MM.1S (cell line): ENCODE measurements around the gene PCDH8.

ENCODE experiments used
- DNase-seq: peaks from one replicate; pipeline ENCODE4 v3.0.0-alpha.2; 2015
- H2AFZ ChIP-seq: fragments of 300-600 bp; sonication (generic); 2 replicates; pipeline ENCODE4 v1.6.0; 2016; ENCODE audit warnings: antibody characterized with exemption, low read length
- H3F3A ChIP-seq: fragments of 300-600 bp; sonication (generic); 2 replicates; pipeline ENCODE4 v1.6.1; 2016; ENCODE audit warnings: mild to moderate bottlenecking, antibody characterized with exemption, low read length, moderate library complexity, mixed read lengths; ENCODE audit not compliant: insufficient read depth
- H3K27ac ChIP-seq: fragments of 300-600 bp; sonication (generic); 2 replicates; pipeline ENCODE4 v1.5.1; 2016; ENCODE audit warnings: mild to moderate bottlenecking, low read length
- H3K27me3 ChIP-seq: fragments of 300-600 bp; sonication (generic); replicated peaks from 2 replicates; pipeline ENCODE4 v1.6.0; 2016; ENCODE audit warnings: low read length; ENCODE audit not compliant: insufficient read depth
- H3K36me3 ChIP-seq: fragments of 300-600 bp; sonication (generic); replicated peaks from 2 replicates; pipeline ENCODE4 v1.6.1; 2016; ENCODE audit warnings: mild to moderate bottlenecking, low read length, mixed read lengths; ENCODE audit not compliant: insufficient read depth
- H3K4me1 ChIP-seq: fragments of 300-600 bp; sonication (generic); 2 replicates; pipeline ENCODE4 v1.6.1; 2016; ENCODE audit warnings: low read length, mixed read lengths
- H3K4me2 ChIP-seq: fragments of 300-600 bp; sonication (generic); 2 replicates; pipeline ENCODE4 v1.6.0; 2016; ENCODE audit warnings: low read depth, low read length
- H3K4me3 ChIP-seq: fragments of 300-600 bp; sonication (generic); 2 replicates; pipeline ENCODE4 v1.5.1; 2016; ENCODE audit warnings: low read length, mixed read lengths
- H3K79me2 ChIP-seq: fragments of 300-600 bp; sonication (generic); 2 replicates; pipeline ENCODE4 v1.6.1; 2016; ENCODE audit warnings: mixed run types, low read length, mixed read lengths
- H3K9ac ChIP-seq: fragments of 300-600 bp; sonication (generic); 2 replicates; pipeline ENCODE4 v1.6.1; 2016; ENCODE audit warnings: low read length, mixed read lengths
- H3K9me2 ChIP-seq: fragments of 300-600 bp; sonication (generic); replicated peaks from 2 replicates; pipeline ENCODE4 v1.6.1; 2016; ENCODE audit warnings: mild to moderate bottlenecking, low read length, mixed read lengths; ENCODE audit not compliant: insufficient read depth
- H3K9me3 ChIP-seq: fragments of 300-600 bp; sonication (generic); replicated peaks from 2 replicates; pipeline ENCODE4 v1.6.1; 2016; ENCODE audit warnings: mild to moderate bottlenecking, low read length, mixed read lengths; ENCODE audit not compliant: insufficient read depth
- H4K20me1 ChIP-seq: fragments of 300-600 bp; sonication (generic); 2 replicates; pipeline ENCODE4 v1.6.1; 2016; ENCODE audit warnings: mild to moderate bottlenecking, low read length, moderate library complexity, mixed read lengths; ENCODE audit not compliant: insufficient read depth
- CTCF ChIP-seq: fragments of 300-600 bp; sonication (generic); IDR thresholded peaks from 2 replicates; pipeline ENCODE4 v1.5.1; 2016; ENCODE audit warnings: antibody characterized with exemption, low read length, mixed read lengths
- EZH2 ChIP-seq: fragments of 300-600 bp; sonication (generic); optimal IDR thresholded peaks from 2 replicates; pipeline ENCODE3; 2017; ENCODE audit warnings: low read depth, mild to moderate bottlenecking, antibody characterized with exemption, low read length, mixed read lengths
- EZH2phosphoT487 ChIP-seq: fragments of 300-600 bp; sonication (generic); IDR thresholded peaks from 2 replicates; pipeline ENCODE4 v1.6.1; 2018; ENCODE audit warnings: antibody characterized with exemption, low read length

The PCDH8 gene

GRCh38 chr13:52810526-52810925 is 37.9 kb downstream of the PCDH8 start:
- H3K4me2 ChIP-seq, result no peak overlapping the region
- H3K79me2 ChIP-seq, result no peaks in the 10 kb centered on the region
- DNase-seq, result no peak
- H3K4me3 ChIP-seq, result no peak overlapping the region
- H3K27me3 ChIP-seq, result no peaks in the 10 kb centered on the region
- H4K20me1 ChIP-seq, result no peaks in the 10 kb centered on the region
- H3K36me3 ChIP-seq, result no peaks in the 10 kb centered on the region
- H3K9me2 ChIP-seq, result no peaks in the 10 kb centered on the region
- no peaks in the 10 kb centered on the region for H3F3A ChIP-seq
- no peak overlapping the region for H3K27ac ChIP-seq
- no peaks in the 10 kb centered on the region for H3K4me1 ChIP-seq
- H3K9ac ChIP-seq, result no peak overlapping the region
- no peak overlapping the region for H2AFZ ChIP-seq
- no peaks in the 10 kb centered on the region for H3K9me3 ChIP-seq
- TF ChIP-seq EZH2, result no peak
- TF ChIP-seq CTCF, result no peak
- no peak for TF ChIP-seq EZH2phosphoT487

- no peak overlapping the region for H2AFZ ChIP-seq
- no peak overlapping the region for H3K27ac ChIP-seq
Observed at GRCh38 chr13:52810011-52810410, 38.4 kb downstream of the PCDH8 start.

GRCh38 chr13:52809310-52809769 is 39.1 kb downstream of the PCDH8 start:
- Histone ChIP-seq H3K36me3 (no peaks in the 10 kb centered on the region), H4K20me1 (no peaks in the 10 kb centered on the region), H3K9me3 (no peaks in the 10 kb centered on the region), H3K4me3 (no peak overlapping the region), H3K9ac (no peak overlapping the region), H3K4me1 (no peaks in the 10 kb centered on the region), H2AFZ (no peak overlapping the region), H3K4me2 (no peak overlapping the region), H3K79me2 (no peaks in the 10 kb centered on the region), H3K27me3 (no peaks in the 10 kb centered on the region), H3K27ac (no peak overlapping the region), H3F3A (no peaks in the 10 kb centered on the region), H3K9me2 (no peaks in the 10 kb centered on the region)
- no peak for TF ChIP-seq EZH2
- no peak for TF ChIP-seq EZH2phosphoT487
- peak; percentile 60 for TF ChIP-seq CTCF
- peak; percentile 36 for DNase-seq

More at GRCh38 chr13:52810011-52810410, 38.4 kb downstream of the PCDH8 start:
- H3K9me3 ChIP-seq, result no peaks in the 10 kb centered on the region
- no peak overlapping the region for H3K4me3 ChIP-seq
- TF ChIP-seq EZH2phosphoT487, result no peak
- TF ChIP-seq CTCF, result no peak
- TF ChIP-seq EZH2, result no peak
- no peaks in the 10 kb centered on the region for H3K36me3 ChIP-seq
- no peaks in the 10 kb centered on the region for H4K20me1 ChIP-seq
- no peak for DNase-seq
- no peaks in the 10 kb centered on the region for H3K79me2 ChIP-seq
- H3F3A ChIP-seq, result no peaks in the 10 kb centered on the region
- H3K27me3 ChIP-seq, result no peaks in the 10 kb centered on the region
- no peak overlapping the region for H3K9ac ChIP-seq
- no peaks in the 10 kb centered on the region for H3K9me2 ChIP-seq
- no peak overlapping the region for H3K4me2 ChIP-seq
- no peaks in the 10 kb centered on the region for H3K4me1 ChIP-seq
